Measurements from ENCODE around the gene RAB7A. TPM values are rescaled to one million over a fixed set of nuclear protein-coding genes. Genes with fewer than 3 reads are reported as not detected.
"Not testable (repeated sequence)": the region's sequence is repeated elsewhere in the genome, so short reads cannot be mapped to it uniquely, and the experiment has no call there.

The RAB7A gene
- total RNA-seq, 1 donor from 2014 or later, result 155 TPM

DNA sequence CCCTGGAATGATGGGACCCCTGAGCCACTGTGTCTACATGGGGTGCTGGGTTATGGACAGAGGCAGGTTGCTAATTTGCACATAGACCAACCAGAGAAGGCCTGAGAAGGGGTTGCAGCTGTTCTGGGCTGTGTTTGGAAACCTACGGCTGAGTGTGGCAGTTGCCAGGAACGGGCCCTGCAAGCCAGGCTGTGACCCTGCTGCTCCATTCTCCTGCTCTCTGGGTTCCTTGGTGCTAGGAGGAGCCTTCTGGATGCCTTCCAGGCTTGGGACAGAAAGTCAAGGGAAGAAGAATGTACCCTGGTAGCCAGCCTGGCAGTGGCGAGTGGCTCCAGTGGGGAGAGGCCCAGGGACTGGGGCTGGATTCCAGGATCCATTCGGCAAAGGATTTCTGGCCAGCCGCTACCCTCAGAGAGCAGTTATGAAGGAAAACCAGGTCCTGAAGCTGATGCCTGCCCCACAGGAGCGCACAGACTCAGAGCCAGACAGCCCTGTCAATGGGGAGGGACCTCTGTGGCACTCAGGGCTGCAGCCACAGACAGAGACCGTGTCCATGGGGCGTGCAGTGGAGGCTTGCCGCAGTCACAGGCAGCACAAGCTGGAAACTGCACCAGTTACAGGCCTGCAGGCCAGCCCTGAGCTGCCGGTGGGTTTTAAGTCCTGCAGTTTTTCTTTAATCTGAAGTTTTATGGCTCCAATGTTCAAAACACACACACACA lies 98.3 kb downstream of the RAB7A start:
- TF ChIP-seq, protein P1, sequence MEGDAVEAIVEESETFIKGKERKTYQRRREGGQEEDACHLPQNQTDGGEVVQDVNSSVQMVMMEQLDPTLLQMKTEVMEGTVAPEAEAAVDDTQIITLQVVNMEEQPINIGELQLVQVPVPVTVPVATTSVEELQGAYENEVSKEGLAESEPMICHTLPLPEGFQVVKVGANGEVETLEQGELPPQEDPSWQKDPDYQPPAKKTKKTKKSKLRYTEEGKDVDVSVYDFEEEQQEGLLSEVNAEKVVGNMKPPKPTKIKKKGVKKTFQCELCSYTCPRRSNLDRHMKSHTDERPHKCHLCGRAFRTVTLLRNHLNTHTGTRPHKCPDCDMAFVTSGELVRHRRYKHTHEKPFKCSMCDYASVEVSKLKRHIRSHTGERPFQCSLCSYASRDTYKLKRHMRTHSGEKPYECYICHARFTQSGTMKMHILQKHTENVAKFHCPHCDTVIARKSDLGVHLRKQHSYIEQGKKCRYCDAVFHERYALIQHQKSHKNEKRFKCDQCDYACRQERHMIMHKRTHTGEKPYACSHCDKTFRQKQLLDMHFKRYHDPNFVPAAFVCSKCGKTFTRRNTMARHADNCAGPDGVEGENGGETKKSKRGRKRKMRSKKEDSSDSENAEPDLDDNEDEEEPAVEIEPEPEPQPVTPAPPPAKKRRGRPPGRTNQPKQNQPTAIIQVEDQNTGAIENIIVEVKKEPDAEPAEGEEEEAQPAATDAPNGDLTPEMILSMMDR (IDR thresholded peaks at IDR 0.05; ENCODE audit: unreplicated experiment), result no peak
- Mint-ChIP-seq H3K27ac (ENCODE audit: unreplicated experiment) (no peak overlapping the region), H3K27me3 (ENCODE audit: unreplicated experiment) (no peaks in the 10 kb centered on the region), H3K4me1 (ENCODE audit: unreplicated experiment) (peaks cover 14% of the 10 kb centered on the region), H3K9me3 (ENCODE audit: unreplicated experiment) (no peaks in the 10 kb centered on the region), H3K36me3 (ENCODE audit: low read depth, unreplicated experiment) (no peaks in the 10 kb centered on the region), H3K4me3 (ENCODE audit: unreplicated experiment) (no peak overlapping the region)
- DNase-seq (ENCODE audit: low spot score), result no peak

DNA sequence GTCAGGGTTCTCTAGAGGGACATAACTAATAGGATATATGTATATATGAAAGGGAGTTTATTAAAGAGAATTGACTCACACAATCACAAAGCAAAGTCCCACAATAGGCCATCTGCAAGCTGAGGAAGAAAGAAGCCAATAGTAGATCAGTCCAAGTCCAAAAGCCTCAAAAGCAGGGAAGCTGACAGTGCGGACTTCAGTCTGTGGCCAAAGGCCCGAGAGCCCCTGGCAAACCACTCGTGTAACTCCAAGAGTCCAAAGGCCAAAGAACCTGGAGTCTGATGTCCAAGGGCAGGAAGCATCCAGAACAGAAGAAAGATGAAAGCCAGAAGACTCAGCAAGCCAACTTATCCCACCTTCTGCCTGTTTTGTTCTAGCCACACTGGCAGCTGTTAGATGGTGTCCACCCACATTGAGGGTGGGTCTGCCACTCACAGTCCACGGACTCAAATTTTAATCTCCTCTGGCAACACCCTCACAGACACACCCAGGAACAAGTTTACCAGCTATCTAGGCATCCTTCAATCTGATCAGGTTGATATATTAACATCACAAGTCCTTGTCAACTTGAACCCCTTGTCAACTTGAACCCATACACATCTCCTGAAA lies 99.2 kb downstream of the RAB7A start:
- Mint-ChIP-seq H3K27ac (ENCODE audit: unreplicated experiment) (no peak overlapping the region), H3K4me3 (ENCODE audit: unreplicated experiment) (no peak overlapping the region), H3K9me3 (ENCODE audit: unreplicated experiment) (no peaks in the 10 kb centered on the region), H3K4me1 (ENCODE audit: unreplicated experiment) (peaks cover 11% of the 10 kb centered on the region), H3K36me3 (ENCODE audit: low read depth, unreplicated experiment) (no peaks in the 10 kb centered on the region), H3K27me3 (ENCODE audit: unreplicated experiment) (no peaks in the 10 kb centered on the region)
- no peak for DNase-seq (ENCODE audit: low spot score)
- TF ChIP-seq, protein P1 (IDR thresholded peaks at IDR 0.05; ENCODE audit: unreplicated experiment), result no peak

- H3K9me3 Mint-ChIP-seq (ENCODE audit: unreplicated experiment); H3K4me1 Mint-ChIP-seq (ENCODE audit: unreplicated experiment); H3K4me3 Mint-ChIP-seq (ENCODE audit: unreplicated experiment); H3K36me3 Mint-ChIP-seq (ENCODE audit: low read depth, unreplicated experiment); H3K27me3 Mint-ChIP-seq (ENCODE audit: unreplicated experiment); DNase-seq (ENCODE audit: low spot score); H3K27ac Mint-ChIP-seq (ENCODE audit: unreplicated experiment): not testable (repeated sequence)
Observed at GRCh38 chr3:128829087-128829486, 103.1 kb downstream of the RAB7A start.

GRCh38 chr3:128829925-128830625 lies 104.1 kb downstream of the RAB7A start:
- not testable (repeated sequence) for H3K4me1 Mint-ChIP-seq (ENCODE audit: unreplicated experiment); H3K4me3 Mint-ChIP-seq (ENCODE audit: unreplicated experiment); H3K27ac Mint-ChIP-seq (ENCODE audit: unreplicated experiment); H3K9me3 Mint-ChIP-seq (ENCODE audit: unreplicated experiment); H3K27me3 Mint-ChIP-seq (ENCODE audit: unreplicated experiment); DNase-seq (ENCODE audit: low spot score); H3K36me3 Mint-ChIP-seq (ENCODE audit: low read depth, unreplicated experiment)

GRCh38 chr3:128830762-128831161 lies 104.8 kb downstream of the RAB7A start:
- not testable (repeated sequence) for H3K27me3 Mint-ChIP-seq (ENCODE audit: unreplicated experiment); H3K4me3 Mint-ChIP-seq (ENCODE audit: unreplicated experiment); H3K4me1 Mint-ChIP-seq (ENCODE audit: unreplicated experiment); H3K27ac Mint-ChIP-seq (ENCODE audit: unreplicated experiment); DNase-seq (ENCODE audit: low spot score); H3K9me3 Mint-ChIP-seq (ENCODE audit: unreplicated experiment); H3K36me3 Mint-ChIP-seq (ENCODE audit: low read depth, unreplicated experiment)

GRCh38 chr3:128832979-128833378 lies 107.0 kb downstream of the RAB7A start:
- DNase-seq (ENCODE audit: low spot score); H3K27me3 Mint-ChIP-seq (ENCODE audit: unreplicated experiment): not testable (repeated sequence)

DNA sequence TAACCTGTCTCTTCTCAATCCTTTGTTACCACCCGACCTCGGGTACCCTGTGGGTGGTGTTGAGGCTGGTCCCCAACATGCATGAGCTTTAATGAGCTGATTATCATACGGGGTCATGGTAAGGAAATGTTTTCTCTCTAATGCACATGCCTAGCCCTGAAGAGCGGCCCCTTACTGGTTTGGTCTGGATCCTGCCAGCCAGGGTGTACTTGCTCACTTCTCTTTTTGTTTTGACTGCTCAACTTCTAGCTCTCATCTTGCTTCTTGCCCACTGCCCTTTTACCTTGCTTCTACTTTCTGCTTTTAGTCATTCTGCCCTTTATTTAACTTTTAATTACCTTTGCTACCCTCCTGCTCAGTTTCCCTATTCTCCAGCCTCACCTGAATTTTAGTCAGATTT lies 109.1 kb downstream of the RAB7A start:
- Mint-ChIP-seq H3K27ac (ENCODE audit: unreplicated experiment) (no peak overlapping the region), H3K27me3 (ENCODE audit: unreplicated experiment) (no peaks in the 10 kb centered on the region), H3K4me3 (ENCODE audit: unreplicated experiment) (no peak overlapping the region), H3K4me1 (ENCODE audit: unreplicated experiment) (no peaks in the 10 kb centered on the region), H3K36me3 (ENCODE audit: low read depth, unreplicated experiment) (no peaks in the 10 kb centered on the region), H3K9me3 (ENCODE audit: unreplicated experiment) (no peaks in the 10 kb centered on the region)
- no peak for DNase-seq (ENCODE audit: low spot score)
- TF ChIP-seq, protein P1 (IDR thresholded peaks at IDR 0.05; ENCODE audit: unreplicated experiment), result no peak

More at GRCh38 chr3:128832979-128833378, 107.0 kb downstream of the RAB7A start:
- H3K9me3 Mint-ChIP-seq (ENCODE audit: unreplicated experiment); H3K4me1 Mint-ChIP-seq (ENCODE audit: unreplicated experiment); H3K36me3 Mint-ChIP-seq (ENCODE audit: low read depth, unreplicated experiment); H3K4me3 Mint-ChIP-seq (ENCODE audit: unreplicated experiment); H3K27ac Mint-ChIP-seq (ENCODE audit: unreplicated experiment): not testable (repeated sequence)

All from endothelial cell (in vitro differentiated cells).